GM12878 (cell line): Measurements from ENCODE around the gene ABTB1.

Experiments
- EZH2 ChIP-seq: IDR thresholded peaks from 2 replicates; pipeline ENCODE4 v1.6.1; 2012; ENCODE audit warnings: low read depth, mild to moderate bottlenecking, control low read depth, inconsistent platforms, low read length, borderline replicate concordance; ENCODE audit not compliant: control insufficient read depth
- NFIC ChIP-seq: IDR thresholded peaks from 2 replicates; pipeline ENCODE4 v1.6.1; 2012; ENCODE audit warnings: low read depth, mild to moderate bottlenecking, inconsistent platforms, low read length, moderate library complexity
- POLR2A ChIP-seq: IDR thresholded peaks from 2 replicates; pipeline ENCODE4 v1.6.1; 2011; ENCODE audit warnings: low read depth, mild to moderate bottlenecking, low read length
- TCF12 ChIP-seq: IDR thresholded peaks from 2 replicates; pipeline ENCODE4 v1.6.1; 2011; ENCODE audit warnings: low read depth, mild to moderate bottlenecking, low read length
- USF2 ChIP-seq: IDR thresholded peaks from 2 replicates; pipeline ENCODE4 v1.6.1; 2011; ENCODE audit warnings: low read depth, low read length, improper control_type of control experiment, borderline replicate concordance
- ZZZ3 ChIP-seq: IDR thresholded peaks from 2 replicates; pipeline ENCODE4 v1.6.1; 2011; ENCODE audit warnings: low read depth; ENCODE audit not compliant: control insufficient read depth, insufficient read length

- TF ChIP-seq NFIC (no peak), TCF12 (no peak), EZH2 (no peak), POLR2A (no peak), ZZZ3 (no peak), USF2 (no peak)
These were observed 35.2 kb upstream of the ABTB1 start for GRCh38 chr3:127637546-127637945.
